HG03175 (cell line): ENCODE results near the gene ZNF99.
"Not testable (repeated sequence)": the region's sequence is repeated elsewhere in the genome, so short reads cannot be mapped to it uniquely, and the experiment has no call there.

Experiments
- ATAC-seq: cut with Tn5 transposase; IDR thresholded peaks from one replicate; pipeline ENCODE4 v1.9.1; 2021; ENCODE audit warnings: mild to moderate bottlenecking, moderate library complexity; ENCODE audit not compliant: unreplicated experiment

Gene ZNF99

GRCh38 chr19:22783651-22784410 is at the start of gene ZNF99:
TSS of gene ZNF99 (minus strand) at chr19:22784151. CDS start at chr19:22784016, 135 bp downstream.
- ATAC-seq, result no peak

- ATAC-seq, result no peak
Measured at GRCh38 chr19:22832031-22832762, 48.2 kb upstream of the ZNF99 start, which contains the start of gene ZNF723. TSS of gene ZNF723 (plus strand) at chr19:22832291. CDS start at chr19:22832380, 89 bp downstream.

- no peak for ATAC-seq
Measured at GRCh38 chr19:22831211-22831610, 47.3 kb upstream of the ZNF99 start.

- ATAC-seq, result no peak
Measured at GRCh38 chr19:22814124-22814523, 30.2 kb upstream of the ZNF99 start.

- no peak for ATAC-seq
Measured at GRCh38 chr19:22807061-22807835, 23.3 kb upstream of the ZNF99 start.

GRCh38 chr19:22806418-22806817 is 22.5 kb upstream of the ZNF99 start:
- no peak for ATAC-seq

GRCh38 chr19:22797040-22797439 is 13.1 kb upstream of the ZNF99 start:
- ATAC-seq, result no peak

GRCh38 chr19:22792863-22793262 is 8.9 kb upstream of the ZNF99 start:
- ATAC-seq, result not testable (repeated sequence)

- no peak for ATAC-seq
Measured at GRCh38 chr19:22735911-22736645, 47.9 kb downstream of the ZNF99 start.

GRCh38 chr19:22733691-22734090 is 50.3 kb downstream of the ZNF99 start:
- no peak for ATAC-seq

GRCh38 chr19:22728214-22728613 is 55.7 kb downstream of the ZNF99 start:
- ATAC-seq, result not testable (repeated sequence)

- not testable (repeated sequence) for ATAC-seq
Measured at GRCh38 chr19:22721533-22721932, 62.4 kb downstream of the ZNF99 start.

- ATAC-seq, result no peak
Measured at GRCh38 chr19:22708983-22709382, 75.0 kb downstream of the ZNF99 start.

GRCh38 chr19:22703096-22703495 is 80.9 kb downstream of the ZNF99 start:
- not testable (repeated sequence) for ATAC-seq

GRCh38 chr19:22702661-22703060 is 81.3 kb downstream of the ZNF99 start:
- ATAC-seq, result not testable (repeated sequence)
